Left lung (tissue), 10 donors: Measurements from ENCODE around the gene PLEK2. TPM values are rescaled to one million over a fixed set of nuclear protein-coding genes. Genes with fewer than 3 reads are reported as not detected.
"Not testable (repeated sequence)": the region's sequence is repeated elsewhere in the genome, so short reads cannot be mapped to it uniquely, and the experiment has no call there.

Source experiments
- ATAC-seq: fragments of 200-7000 bp; cut with Tn5 transposase; one replicate; pipeline ENCODE4 v1.9.1; 2020; ENCODE audit warnings: moderate library complexity
- DNase-seq, 4 donors: peaks; one replicate each; pipeline ENCODE4 v3.0.0-alpha.2; 2013 to 2020
- H3K27ac ChIP-seq, 2 donors: fragments of 200-600 bp; sonication (generic) in 1 of 2; one replicate each; pipeline versions ENCODE4 v1.5.0 to v1.8.0; 2020 to 2021
- H3K27me3 ChIP-seq, 2 donors: fragments of 200-600 bp; sonication (generic) in 1 of 2; one replicate each; pipeline versions ENCODE4 v1.5.0 to v1.8.0; 2020 to 2021
- H3K36me3 ChIP-seq, 2 donors: fragments of 200-600 bp; sonication (generic) in 1 of 2; one replicate each; pipeline versions ENCODE4 v1.5.0 to v1.8.0; 2020 to 2021
- H3K4me1 ChIP-seq, 2 donors: fragments of 200-600 bp; one replicate each; pipeline ENCODE4 v1.8.0; 2021
- H3K4me3 ChIP-seq, 2 donors: fragments of 200-600 bp; sonication (generic) in 1 of 2; one replicate each; pipeline versions ENCODE4 v1.5.0 to v1.8.0; 2020 to 2021; ENCODE audit warnings: mild to moderate bottlenecking in 1 of 2
- H3K9me3 ChIP-seq, 2 donors: fragments of 200-600 bp; sonication (generic) in 1 of 2; one replicate each; pipeline versions ENCODE4 v1.5.0 to v1.8.0; 2020 to 2021
- CTCF ChIP-seq, 2 donors: fragments of 200-600 bp; sonication (generic) in 1 of 2; IDR thresholded peaks; one replicate each; pipeline versions ENCODE4 v1.5.0 to v1.8.0; 2021; ENCODE audit warnings: antibody characterized with exemption in 2 of 2
- intact Hi-C, 2 donors: fragments of 100-400 bp; cut with DNase I; formaldehyde crosslinking; loops; one replicate each; pipeline versions ENCODE4 v1.11.2 to v1.14.2; 2022
- polyA plus RNA-seq, 6 donors: library from polyadenylated mRNA; unstranded; fragments of 120-200 nt; gene quantifications; one replicate each; pipeline ENCODE4 v1.2.1, GENCODE V29; 2013; ENCODE audit not compliant: insufficient read length in 6 of 6
- total RNA-seq, 2 donors: library from RNA; stranded (reverse); fragmentation: NEBNext Ultra II Directional; extraction: Animal tissue kit (Norgen Biotek cat#: 25700); gene quantifications; one replicate each; pipeline ENCODE4 v1.2.1, GENCODE V29; 2021
- donor health status: DM: no; HTN: yes; CAD: no.
- donor health status: DM: no; HTN: no; CAD: no.

The PLEK2 gene
- total and polyA plus RNA-seq, 8 donors: 2.8 to 6.7 (median 4.7) TPM

- no peaks in the 10 kb centered on the region for H3K4me1 ChIP-seq
- H3K36me3 ChIP-seq: no peaks in the 10 kb centered on the region
- no peaks in the 10 kb centered on the region for H3K9me3 ChIP-seq
- H3K4me3 ChIP-seq: no peak overlapping the region
- no peak overlapping the region for H3K27ac ChIP-seq
- no peak for DNase-seq
- intact Hi-C loops: no loop called here
- no peak for TF ChIP-seq CTCF (IDR thresholded peaks at IDR 0.05)
- H3K27me3 ChIP-seq: no peaks in the 10 kb centered on the region
- ATAC-seq: no peak
These were observed 44.8 kb upstream of the PLEK2 start for GRCh38 chr14:67456732-67457131.

- no peak for ATAC-seq
These were observed 41.8 kb upstream of the PLEK2 start for GRCh38 chr14:67453575-67454300.

GRCh38 chr14:67451667-67452066, 39.7 kb upstream of the PLEK2 start:
- H3K36me3 ChIP-seq, H3K4me3 ChIP-seq, intact Hi-C loops, H3K4me1 ChIP-seq, DNase-seq, H3K9me3 ChIP-seq, ATAC-seq, H3K27me3 ChIP-seq, H3K27ac ChIP-seq: not testable (repeated sequence)

More at GRCh38 chr14:67453575-67454300, 41.8 kb upstream of the PLEK2 start:
- H3K36me3 ChIP-seq: no peaks in the 10 kb centered on the region
- H3K27me3 ChIP-seq: no peaks in the 10 kb centered on the region
- no peaks in the 10 kb centered on the region for H3K9me3 ChIP-seq
- no peak overlapping the region for H3K4me3 ChIP-seq
- no peak overlapping the region for H3K27ac ChIP-seq
- H3K4me1 ChIP-seq: no peaks in the 10 kb centered on the region
- DNase-seq: no peak
- no peak for TF ChIP-seq CTCF (IDR thresholded peaks at IDR 0.05)
- intact Hi-C loops: no loop called here

- no peak for TF ChIP-seq CTCF (IDR thresholded peaks at IDR 0.05)
- no peak overlapping the region for H3K4me3 ChIP-seq
- H3K36me3 ChIP-seq: no peaks in the 10 kb centered on the region
- H3K4me1 ChIP-seq: no peaks in the 10 kb centered on the region
- H3K27ac ChIP-seq: no peak overlapping the region
- H3K9me3 ChIP-seq: no peaks in the 10 kb centered on the region
- intact Hi-C loops: no loop called here
- no peak for DNase-seq
- no peak for ATAC-seq
- H3K27me3 ChIP-seq: no peaks in the 10 kb centered on the region
These were observed 37.1 kb upstream of the PLEK2 start for GRCh38 chr14:67449096-67449495.

- no peak for ATAC-seq
- Histone ChIP-seq H3K9me3 (no peaks in the 10 kb centered on the region), H3K4me3 (no peak overlapping the region)
These were observed 35.0 kb upstream of the PLEK2 start for GRCh38 chr14:67447033-67447381.

More at GRCh38 chr14:67447033-67447381, 35.0 kb upstream of the PLEK2 start:
- no peaks in the 10 kb centered on the region for H3K36me3 ChIP-seq
- no peaks in the 10 kb centered on the region for H3K27me3 ChIP-seq
- H3K27ac ChIP-seq: no peak overlapping the region
- H3K4me1 ChIP-seq: no peaks in the 10 kb centered on the region
- intact Hi-C loops: no loop called here
- no peak for DNase-seq
- TF ChIP-seq CTCF (IDR thresholded peaks at IDR 0.05): no peak
